ENCODE data around the gene VWC2L.
A peak's percentile ranks its signal among the peaks of the same experiment; 100 is the strongest.

VWC2L gene

GRCh38 chr2:214471382-214471781 is 60.5 kb downstream of the VWC2L start:
- DNase-seq: no peak

- no peak for DNase-seq
Observed at GRCh38 chr2:214471990-214472389, 61.1 kb downstream of the VWC2L start.

GRCh38 chr2:214477305-214477704 is 66.5 kb downstream of the VWC2L start:
- DNase-seq: no peak

DNA sequence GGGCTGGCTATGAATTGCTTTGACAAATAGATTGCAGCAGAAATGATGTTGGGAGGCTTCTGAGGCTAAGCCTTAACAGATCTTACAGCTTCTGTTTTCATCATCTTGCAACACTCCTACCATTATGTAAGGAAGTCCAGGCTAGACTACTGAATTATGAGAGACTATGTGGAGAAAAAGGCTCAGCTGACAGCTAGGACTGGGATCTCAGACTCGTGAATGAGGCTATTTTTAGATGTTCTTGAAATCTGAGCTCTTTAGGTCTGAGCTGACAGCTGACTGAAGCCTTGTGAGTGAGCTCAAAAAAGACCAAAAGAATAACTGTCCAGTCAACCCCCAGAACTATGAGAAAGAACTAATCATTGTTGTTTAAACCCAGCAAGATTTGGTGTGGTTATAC is 70.3 kb downstream of the VWC2L start:
- DNase-seq: peak; percentile 39

DNA sequence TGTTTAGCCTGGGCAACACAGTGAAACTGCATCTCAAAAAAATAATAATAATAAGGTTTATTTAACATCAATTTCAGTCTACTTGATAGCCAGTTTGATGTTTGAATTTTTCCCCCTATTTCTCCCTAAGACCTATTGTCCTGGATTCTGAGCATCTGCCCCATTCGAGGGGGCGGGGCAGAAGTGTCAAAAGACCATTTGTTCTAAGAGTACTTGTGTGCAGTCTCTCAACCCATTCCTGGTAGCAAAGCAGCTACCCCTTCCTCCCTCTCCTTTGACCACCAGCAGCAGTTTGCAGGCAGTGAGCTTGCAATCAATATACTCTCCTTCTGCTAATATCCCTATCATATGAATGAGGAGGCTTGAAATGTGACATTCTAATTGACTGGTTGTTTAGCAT is 71.9 kb downstream of the VWC2L start:
- no peak for DNase-seq

- DNase-seq: no peak
Observed at GRCh38 chr2:214484239-214484638, 73.4 kb downstream of the VWC2L start.

- DNase-seq: no peak
Observed at GRCh38 chr2:214484701-214485100, 73.8 kb downstream of the VWC2L start.

GRCh38 chr2:214489181-214489580 is 78.3 kb downstream of the VWC2L start:
- DNase-seq: no peak

DNA sequence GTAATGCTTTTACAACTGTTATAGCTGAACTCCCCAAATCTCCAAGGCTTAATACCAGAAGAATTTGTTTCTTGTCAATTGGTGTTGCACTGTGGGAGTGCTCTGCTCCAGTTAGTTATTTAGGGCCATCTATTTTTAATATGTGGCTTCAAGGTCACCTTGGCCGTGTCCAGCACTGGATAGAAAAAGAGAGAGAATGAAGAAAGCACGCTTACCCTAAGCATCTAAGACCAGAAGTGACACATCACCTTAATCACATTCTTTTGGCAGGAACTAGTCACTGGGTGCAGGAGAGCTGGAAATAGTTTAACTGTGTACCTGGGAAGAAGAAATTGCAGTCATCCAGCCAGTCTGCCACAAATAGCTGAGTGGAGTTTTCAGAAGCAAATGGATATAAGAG is 78.8 kb downstream of the VWC2L start:
- no peak for DNase-seq

DNA sequence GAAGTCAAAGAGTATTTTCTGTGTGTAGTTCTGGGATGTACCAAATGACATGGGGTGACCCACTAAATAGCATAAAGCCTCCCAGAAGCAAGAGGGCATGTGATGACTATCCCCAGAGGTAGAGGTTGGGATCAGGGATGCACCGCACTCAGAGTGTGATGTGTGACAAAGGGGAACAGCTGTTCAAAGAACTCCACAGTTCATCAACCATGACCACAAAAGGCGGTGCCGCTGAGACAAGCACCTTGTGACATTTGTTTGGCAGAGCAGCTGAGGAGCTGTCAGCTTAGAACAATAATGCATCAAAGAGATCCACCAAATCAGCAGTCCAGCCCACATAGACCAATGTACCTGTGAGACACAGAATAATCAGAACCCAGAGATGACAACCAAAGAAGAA is 81.3 kb downstream of the VWC2L start:
- no peak for DNase-seq

- no peak for DNase-seq
Observed at GRCh38 chr2:214492608-214493007, 81.8 kb downstream of the VWC2L start.

- DNase-seq: no peak
Observed at GRCh38 chr2:214497489-214497888, 86.6 kb downstream of the VWC2L start.

DNA sequence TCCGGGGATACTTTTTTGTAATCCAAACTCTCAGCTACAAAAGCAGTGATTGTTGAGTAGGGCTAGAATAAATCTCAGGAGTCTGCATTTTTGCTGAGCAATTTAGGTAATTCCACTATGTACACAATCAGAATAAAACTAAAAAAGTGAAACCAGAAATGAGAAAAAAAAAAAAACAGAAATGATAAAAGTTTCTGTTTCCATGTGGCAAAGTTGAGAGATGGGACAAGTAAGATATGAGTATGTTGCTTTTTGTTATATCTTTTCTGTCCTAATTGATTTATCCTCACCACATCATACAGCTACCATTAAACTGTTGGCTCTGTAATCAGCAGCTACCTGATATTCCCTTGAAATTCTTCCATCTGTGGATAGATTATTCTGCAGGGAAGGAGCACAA is 92.7 kb downstream of the VWC2L start:
- DNase-seq: no peak

- no peak for DNase-seq
Observed at GRCh38 chr2:214504599-214505376, 93.9 kb downstream of the VWC2L start.

DNA sequence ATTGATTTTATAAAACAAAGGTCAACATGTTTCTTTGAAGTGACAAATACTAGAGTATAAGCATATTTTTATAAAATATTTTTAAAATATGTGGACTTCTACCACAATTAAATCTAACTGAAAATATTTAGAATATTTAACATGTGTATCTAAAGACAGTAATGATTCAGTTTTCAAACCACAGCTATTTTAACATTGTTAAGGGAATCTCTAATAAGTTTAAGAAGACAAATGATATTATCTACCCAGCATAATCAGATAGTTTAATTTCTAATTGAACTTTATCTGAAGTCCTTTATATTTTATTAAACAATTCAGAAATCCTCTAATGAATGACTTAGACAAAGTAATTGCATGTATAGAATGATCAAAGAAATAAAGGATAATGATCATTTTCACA is 96.2 kb downstream of the VWC2L start:
- no peak for DNase-seq

GRCh38 chr2:214514704-214515103 is 103.8 kb downstream of the VWC2L start:
- no peak for DNase-seq

- no peak for DNase-seq
Observed at GRCh38 chr2:214515111-214515510, 104.3 kb downstream of the VWC2L start.

- no peak for DNase-seq
Observed at GRCh38 chr2:214519258-214519818, 108.5 kb downstream of the VWC2L start.

DNA sequence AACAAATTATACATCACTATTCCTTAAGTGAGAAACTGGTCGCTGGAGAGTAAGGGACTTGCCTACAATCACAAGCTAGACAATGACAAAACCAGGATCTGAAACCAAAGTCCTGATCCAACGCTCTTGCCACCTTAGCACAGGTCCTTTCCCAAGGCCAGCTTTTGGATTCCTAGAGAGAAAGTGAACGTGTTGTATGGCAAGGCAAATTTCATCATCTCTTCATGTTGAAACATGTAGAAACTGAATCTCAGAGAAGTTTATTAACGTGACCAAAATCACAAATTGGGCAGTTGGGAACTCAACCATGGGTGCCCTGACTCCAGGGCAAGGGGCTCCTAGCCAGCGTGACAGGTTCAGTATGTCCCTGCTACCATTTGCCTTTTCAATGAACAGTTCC is 118.2 kb downstream of the VWC2L start:
- DNase-seq: no peak

GRCh38 chr2:214529514-214529913 is 118.7 kb downstream of the VWC2L start:
- DNase-seq: peak; percentile 3

- DNase-seq: no peak
Observed at GRCh38 chr2:214533541-214533940, 122.7 kb downstream of the VWC2L start.

- DNase-seq: no peak
Observed at GRCh38 chr2:214536625-214537024, 125.8 kb downstream of the VWC2L start.

GRCh38 chr2:214537929-214538328 is 127.1 kb downstream of the VWC2L start:
- DNase-seq: no peak

DNA sequence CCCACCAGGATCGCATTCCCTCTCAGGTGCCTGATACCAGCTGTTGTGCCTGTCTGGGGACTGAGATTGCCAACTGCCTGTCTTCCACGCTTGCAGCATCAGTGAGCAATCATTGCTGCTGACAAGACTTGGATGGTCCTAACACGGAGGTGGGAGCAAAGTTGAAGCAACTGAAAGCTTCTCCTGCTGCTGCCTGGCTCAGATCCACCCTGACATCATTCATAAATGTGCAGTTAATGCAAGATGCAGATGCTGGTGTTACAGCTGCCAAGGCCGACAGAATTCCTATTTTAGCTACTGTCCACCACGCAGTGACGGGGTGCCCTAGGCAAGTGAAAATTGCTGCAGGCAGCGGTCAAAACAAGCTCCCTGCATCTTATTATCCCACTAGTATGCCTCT is 131.4 kb downstream of the VWC2L start:
- no peak for DNase-seq

- no peak for DNase-seq
Observed at GRCh38 chr2:214542866-214543265, 132.0 kb downstream of the VWC2L start.

Measured in OCI-M1 (cell line).